Retinal pigment epithelial cell (primary cell): ENCODE results near the gene NUDT3.
"Not testable (repeated sequence)": the region's sequence is repeated elsewhere in the genome, so short reads cannot be mapped to it uniquely, and the experiment has no call there.

Source experiments
- DNase-seq: peaks from one replicate; pipeline ENCODE4 v3.0.0-alpha.2; 2010; ENCODE audit warnings: low read depth
- H3K4me3 ChIP-seq: 2 replicates; pipeline ENCODE4 v1.5.1; 2011; ENCODE audit warnings: mild to moderate bottlenecking, low read length, control low read depth, moderate library complexity
- CTCF ChIP-seq: conservative IDR thresholded peaks from 2 replicates; pipeline ENCODE4 v1.5.1; 2011; ENCODE audit warnings: low read depth, low read length, control low read depth, inconsistent platforms

The NUDT3 gene

GRCh38 chr6:34385793-34386195, 6.7 kb downstream of the NUDT3 start:
- no peak overlapping the region for H3K4me3 ChIP-seq
- no peak for DNase-seq
- no peak for TF ChIP-seq CTCF

GRCh38 chr6:34384321-34385153, 7.9 kb downstream of the NUDT3 start:
- TF ChIP-seq CTCF: no peak
- H3K4me3 ChIP-seq: no peak overlapping the region
- DNase-seq: no peak

- no peak for TF ChIP-seq CTCF
- no peak for DNase-seq
- no peak overlapping the region for H3K4me3 ChIP-seq
Measured at GRCh38 chr6:34383656-34384320, 8.7 kb downstream of the NUDT3 start.

GRCh38 chr6:34383161-34383631, 9.3 kb downstream of the NUDT3 start:
- no peak overlapping the region for H3K4me3 ChIP-seq
- no peak for DNase-seq
- no peak for TF ChIP-seq CTCF

- no peak overlapping the region for H3K4me3 ChIP-seq
- TF ChIP-seq CTCF: no peak
- no peak for DNase-seq
Measured at GRCh38 chr6:34381081-34381480, 11.4 kb downstream of the NUDT3 start.

GRCh38 chr6:34378470-34378869, 14.0 kb downstream of the NUDT3 start:
- no peak overlapping the region for H3K4me3 ChIP-seq
- DNase-seq: no peak
- TF ChIP-seq CTCF: no peak

- no peak overlapping the region for H3K4me3 ChIP-seq
- TF ChIP-seq CTCF: no peak
- no peak for DNase-seq
Measured at GRCh38 chr6:34377984-34378383, 14.5 kb downstream of the NUDT3 start.

- DNase-seq, H3K4me3 ChIP-seq: not testable (repeated sequence)
Measured at GRCh38 chr6:34377571-34377970, 14.9 kb downstream of the NUDT3 start.
